NCI-H1105 treated with DMSO at 0.1 percent for 48 hours (cell line): ENCODE data around the gene ZNF841.
A peak's percentile ranks its signal among the peaks of the same experiment; 100 is the strongest.
"Not testable (repeated sequence)": the region's sequence is repeated elsewhere in the genome, so short reads cannot be mapped to it uniquely, and the experiment has no call there.

ENCODE experiments used
- DNase-seq: peaks from one replicate; lab custom pipeline; 2025; lab: John Stamatoyannopoulos, UW

ZNF841 gene

GRCh38 chr19:52095172-52096014 lies at the start of gene ZNF841:
Gene ZNF841 (minus strand): TSS chr19:52095765. CDS start chr19:52084801, 10,964 bp downstream.
- DNase-seq, result peak; percentile 89

- DNase-seq, result no peak
These were observed 46.5 kb upstream of the ZNF841 start for GRCh38 chr19:52142001-52142595.

GRCh38 chr19:52141203-52141602 lies 45.6 kb upstream of the ZNF841 start:
- no peak for DNase-seq

GRCh38 chr19:52140032-52140710 lies 44.6 kb upstream of the ZNF841 start:
- DNase-seq, result no peak

GRCh38 chr19:52139252-52140031 lies 43.9 kb upstream of the ZNF841 start, which contains the start of gene ZNF616:
Gene ZNF616 (minus strand): TSS chr19:52139938. CDS start chr19:52130512, 9,426 bp downstream.
- DNase-seq, result peak; percentile 95

- DNase-seq, result no peak
These were observed 43.4 kb upstream of the ZNF841 start for GRCh38 chr19:52138983-52139251.

GRCh38 chr19:52138278-52138982 lies 42.9 kb upstream of the ZNF841 start:
- DNase-seq, result peak; percentile 73

GRCh38 chr19:52120286-52120685 lies 24.7 kb upstream of the ZNF841 start:
- no peak for DNase-seq

GRCh38 chr19:52115526-52116053 lies 20.0 kb upstream of the ZNF841 start:
- DNase-seq, result no peak

- DNase-seq, result no peak
These were observed 19.1 kb upstream of the ZNF841 start for GRCh38 chr19:52114691-52115090.

GRCh38 chr19:52112624-52113023 lies 17.1 kb upstream of the ZNF841 start:
- DNase-seq, result no peak

- no peak for DNase-seq
These were observed 15.2 kb upstream of the ZNF841 start for GRCh38 chr19:52110780-52111179.

- DNase-seq, result no peak
These were observed 7.2 kb upstream of the ZNF841 start for GRCh38 chr19:52102782-52103181.

GRCh38 chr19:52101866-52102562 lies 6.4 kb upstream of the ZNF841 start:
- DNase-seq, result no peak

- no peak for DNase-seq
These were observed 4.1 kb upstream of the ZNF841 start for GRCh38 chr19:52099497-52100138.

GRCh38 chr19:52096416-52096815 lies 851 bp upstream of the ZNF841 start:
- DNase-seq, result not testable (repeated sequence)

GRCh38 chr19:52094526-52095130 lies 937 bp downstream of the ZNF841 start:
- DNase-seq, result no peak

GRCh38 chr19:52086481-52086880 lies 9.1 kb downstream of the ZNF841 start:
- no peak for DNase-seq

GRCh38 chr19:52070496-52070895 lies 25.1 kb downstream of the ZNF841 start:
- no peak for DNase-seq

- DNase-seq, result no peak
These were observed 25.9 kb downstream of the ZNF841 start for GRCh38 chr19:52069653-52070052.
